ENCODE data around the gene DXO. TPM values are rescaled to one million over a fixed set of nuclear protein-coding genes. Genes with fewer than 3 reads are reported as not detected.

Gene DXO
- total RNA-seq, 1 experiment from 2014 or later = 23.7 TPM

- TSS peak; percentile 54 for BruUV-seq (replicated peaks)
- intact Hi-C loops (cut with micrococcal nuclease; ENCODE audit: unreplicated experiment) = loop anchor here (1.0 kb wide), 2 partner anchors 13 to 14 kb away; partner anchors contain the start of gene DXO
- Mint-ChIP-seq H3K27me3 (ENCODE audit: insufficient read depth, unreplicated experiment) (no peaks in the 10 kb centered on the region), H3K36me3 (ENCODE audit: insufficient read depth, unreplicated experiment) (peaks cover 80% of the 10 kb centered on the region), H3K9me3 (ENCODE audit: unreplicated experiment) (no peaks in the 10 kb centered on the region), H3K27ac (ENCODE audit: unreplicated experiment) (peak within 1 kb of the TSS; percentile 98), H3K4me1 (ENCODE audit: low read depth, unreplicated experiment) (peaks cover 15% of the 10 kb centered on the region), H3K4me3 (ENCODE audit: unreplicated experiment) (peak within 1 kb of the TSS; percentile 99)
- TF ChIP-seq, protein P1, sequence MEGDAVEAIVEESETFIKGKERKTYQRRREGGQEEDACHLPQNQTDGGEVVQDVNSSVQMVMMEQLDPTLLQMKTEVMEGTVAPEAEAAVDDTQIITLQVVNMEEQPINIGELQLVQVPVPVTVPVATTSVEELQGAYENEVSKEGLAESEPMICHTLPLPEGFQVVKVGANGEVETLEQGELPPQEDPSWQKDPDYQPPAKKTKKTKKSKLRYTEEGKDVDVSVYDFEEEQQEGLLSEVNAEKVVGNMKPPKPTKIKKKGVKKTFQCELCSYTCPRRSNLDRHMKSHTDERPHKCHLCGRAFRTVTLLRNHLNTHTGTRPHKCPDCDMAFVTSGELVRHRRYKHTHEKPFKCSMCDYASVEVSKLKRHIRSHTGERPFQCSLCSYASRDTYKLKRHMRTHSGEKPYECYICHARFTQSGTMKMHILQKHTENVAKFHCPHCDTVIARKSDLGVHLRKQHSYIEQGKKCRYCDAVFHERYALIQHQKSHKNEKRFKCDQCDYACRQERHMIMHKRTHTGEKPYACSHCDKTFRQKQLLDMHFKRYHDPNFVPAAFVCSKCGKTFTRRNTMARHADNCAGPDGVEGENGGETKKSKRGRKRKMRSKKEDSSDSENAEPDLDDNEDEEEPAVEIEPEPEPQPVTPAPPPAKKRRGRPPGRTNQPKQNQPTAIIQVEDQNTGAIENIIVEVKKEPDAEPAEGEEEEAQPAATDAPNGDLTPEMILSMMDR (IDR thresholded peaks at IDR 0.05; ENCODE audit: insufficient read depth in 1 of 2, low read depth in 1 of 2, low read length in 1 of 2, severe bottlenecking in 1 of 2, unreplicated experiment in 1 of 2) = no peak
- Histone ChIP-seq H3K9me3 (no peaks in the 10 kb centered on the region), H3K4me1 (peaks cover 3% of the 10 kb centered on the region; the same call in 1 of the 2 replicates), H3K4me3 (ENCODE audit: low read depth, low read length) (peak within 1 kb of the TSS; percentile 74), H3K36me3 (ENCODE audit: control insufficient read depth, insufficient read depth, low read length) (peaks cover 11% of the 10 kb centered on the region), H3K27me3 (replicated peaks; ENCODE audit: control insufficient read depth, insufficient read depth, low read length) (no peaks in the 10 kb centered on the region)
- POLR2A ChIA-PET = interaction anchor here (0.5 to 2.6 kb wide), 6 partner anchors 11 to 61 kb away, joined by 3 to 18 read pairs (median 6); partner anchors contain the start of genes CFB, DXO and ZBTB12
- CTCF ChIA-PET = interaction anchor here (0.6 to 1.7 kb wide), 5 partner anchors 13 to 802 kb away, joined by 3 to 5 read pairs (median 4); partner anchors contain the start of gene CFB
- DNase-seq = peak; percentile 98
These were observed 12.9 kb downstream of the DXO start, which contains the start of the genes NELFE and SKIC2 for GRCh38 chr6:31958741-31959739. TSS of gene NELFE (minus strand) at chr6:31958971. CDS start at chr6:31958446, 525 bp downstream. TSS of gene SKIC2 (plus strand) at chr6:31959175. CDS start at chr6:31959193, 18 bp downstream.

DNA sequence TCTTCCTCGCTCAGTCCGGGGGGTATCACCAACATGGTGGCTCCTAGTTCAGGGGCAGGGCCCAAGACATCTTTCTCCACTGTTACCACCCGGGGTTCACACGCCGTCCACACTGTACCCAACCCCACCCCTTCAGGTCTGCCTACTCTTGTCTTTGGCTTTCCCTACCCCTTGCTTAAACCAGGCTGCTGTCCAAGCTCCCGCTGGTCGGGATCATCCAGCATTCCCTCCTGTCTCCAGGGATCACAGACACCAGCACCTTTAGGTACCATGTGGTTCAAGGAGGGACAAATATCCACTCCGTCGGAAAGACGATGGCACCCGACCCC, 13.6 kb downstream of the DXO start:
- intact Hi-C loops (cut with micrococcal nuclease; ENCODE audit: unreplicated experiment) = no loop called here
- Histone ChIP-seq H3K9me3 (no peaks in the 10 kb centered on the region), H3K27me3 (replicated peaks; ENCODE audit: control insufficient read depth, insufficient read depth, low read length) (no peaks in the 10 kb centered on the region), H3K4me3 (ENCODE audit: low read depth, low read length) (peak overlapping the region; percentile 74), H3K36me3 (ENCODE audit: control insufficient read depth, insufficient read depth, low read length) (peaks cover 13% of the 10 kb centered on the region), H3K4me1 (peaks cover 3% of the 10 kb centered on the region; the same call in 1 of the 2 replicates)
- no peak for DNase-seq
- Mint-ChIP-seq H3K36me3 (ENCODE audit: insufficient read depth, unreplicated experiment) (peaks cover 80% of the 10 kb centered on the region), H3K4me3 (ENCODE audit: unreplicated experiment) (peak overlapping the region; percentile 99), H3K4me1 (ENCODE audit: low read depth, unreplicated experiment) (peaks cover 18% of the 10 kb centered on the region), H3K27me3 (ENCODE audit: insufficient read depth, unreplicated experiment) (no peaks in the 10 kb centered on the region), H3K27ac (ENCODE audit: unreplicated experiment) (peak overlapping the region; percentile 98), H3K9me3 (ENCODE audit: unreplicated experiment) (no peaks in the 10 kb centered on the region)
- BruUV-seq (replicated peaks) = TSS peak; percentile 67
- ChIA-PET CTCF (interaction anchor here (0.6 to 1.7 kb wide), 2 partner anchors 13 to 57 kb away, joined by 5 read pairs; partner anchors contain the start of gene CFB), POLR2A (interaction anchor here (1.2 to 2.6 kb wide), 3 partner anchors 12 to 13 kb away, joined by 4 to 18 read pairs (median 7); partner anchors contain the start of genes CFB and DXO)
- TF ChIP-seq, protein P1 (IDR thresholded peaks at IDR 0.05; ENCODE audit: insufficient read depth in 1 of 2, low read depth in 1 of 2, low read length in 1 of 2, severe bottlenecking in 1 of 2, unreplicated experiment in 1 of 2) = no peak

DNA sequence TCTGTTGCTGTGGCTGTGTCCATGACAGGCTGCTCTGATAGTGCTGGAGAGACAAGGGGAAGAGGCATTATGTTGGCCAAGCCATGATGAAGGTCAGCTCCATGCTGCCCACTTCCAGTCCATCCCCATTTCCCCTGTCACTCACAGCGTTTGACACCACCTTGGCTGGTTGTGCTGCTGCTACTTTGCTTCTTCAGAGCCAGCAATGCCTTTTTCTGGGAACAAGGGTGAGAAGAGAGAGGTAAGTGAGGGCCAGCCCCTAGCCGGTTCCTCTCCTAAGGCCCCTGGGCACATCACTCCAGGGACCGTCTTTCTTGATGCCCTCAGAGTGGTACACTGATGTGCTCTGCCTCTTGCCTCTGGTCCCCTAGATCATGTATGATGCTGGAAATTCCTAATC, 15.1 kb downstream of the DXO start:
- Mint-ChIP-seq H3K4me3 (ENCODE audit: unreplicated experiment) (no peak overlapping the region), H3K9me3 (ENCODE audit: unreplicated experiment) (no peaks in the 10 kb centered on the region), H3K27ac (ENCODE audit: unreplicated experiment) (no peak overlapping the region), H3K36me3 (ENCODE audit: insufficient read depth, unreplicated experiment) (peaks cover 72% of the 10 kb centered on the region), H3K4me1 (ENCODE audit: low read depth, unreplicated experiment) (peaks cover 26% of the 10 kb centered on the region), H3K27me3 (ENCODE audit: insufficient read depth, unreplicated experiment) (no peaks in the 10 kb centered on the region)
- Histone ChIP-seq H3K36me3 (ENCODE audit: control insufficient read depth, insufficient read depth, low read length) (peaks cover 13% of the 10 kb centered on the region), H3K9me3 (no peaks in the 10 kb centered on the region), H3K27me3 (replicated peaks; ENCODE audit: control insufficient read depth, insufficient read depth, low read length) (no peaks in the 10 kb centered on the region), H3K4me1 (peaks cover 3% of the 10 kb centered on the region; the same call in 1 of the 2 replicates), H3K4me3 (ENCODE audit: low read depth, low read length) (no peak overlapping the region)
- ChIA-PET CTCF (no interaction called here), POLR2A (no interaction called here)
- no TSS peak for BruUV-seq (replicated peaks)
- intact Hi-C loops (cut with micrococcal nuclease; ENCODE audit: unreplicated experiment) = no loop called here
- TF ChIP-seq, protein P1 (IDR thresholded peaks at IDR 0.05; ENCODE audit: insufficient read depth in 1 of 2, low read depth in 1 of 2, low read length in 1 of 2, severe bottlenecking in 1 of 2, unreplicated experiment in 1 of 2) = no peak
- DNase-seq = no peak

Data from Caco-2 (cell line).